Mesenchymal stem cell (in vitro differentiated cells and primary cell): ENCODE measurements around the gene BSPRY.
"Not testable (repeated sequence)": the region's sequence is repeated elsewhere in the genome, so short reads cannot be mapped to it uniquely, and the experiment has no call there.

Experiments used
- DNase-seq: peaks from one replicate; pipeline ENCODE4 v3.0.0-alpha.2; 2013
- H2AFZ ChIP-seq: one replicate; pipeline ENCODE4 v1.6.1; 2013; ENCODE audit warnings: low read depth, mild to moderate bottlenecking, control low read depth, inconsistent platforms, low read length, moderate library complexity
- H2AK5ac ChIP-seq: 2 replicates; pipeline ENCODE4 v1.6.1; 2013; ENCODE audit warnings: low read length, moderate library complexity, mild to moderate bottlenecking, inconsistent platforms; ENCODE audit not compliant: severe bottlenecking
- H2BK120ac ChIP-seq: one replicate; pipeline ENCODE4 v1.6.1; 2013; ENCODE audit warnings: low read depth, mild to moderate bottlenecking, inconsistent platforms, low read length, moderate library complexity
- H2BK12ac ChIP-seq, 2 experiments: one replicate each; pipeline ENCODE4 v1.6.1; 2013; ENCODE audit warnings: inconsistent platforms in 2 of 2, low read length in 2 of 2, mild to moderate bottlenecking in 2 of 2, moderate library complexity in 2 of 2, control low read depth in 1 of 2
- H2BK15ac ChIP-seq: one replicate; pipeline ENCODE4 v1.6.1; 2013; ENCODE audit warnings: mild to moderate bottlenecking, low read depth, inconsistent platforms; ENCODE audit not compliant: poor library complexity, severe bottlenecking
- H2BK5ac ChIP-seq: 2 replicates; pipeline ENCODE4 v1.6.1; 2013; ENCODE audit warnings: low read depth, mild to moderate bottlenecking, low read length, control low read depth, inconsistent platforms; ENCODE audit not compliant: poor library complexity, severe bottlenecking
- H3K14ac ChIP-seq, 2 experiments: one replicate each; pipeline ENCODE4 v1.6.1; 2013; ENCODE audit warnings: inconsistent platforms in 2 of 2, low read length in 2 of 2, control low read depth in 1 of 2, mild to moderate bottlenecking in 1 of 2, moderate library complexity in 1 of 2
- H3K18ac ChIP-seq, 2 experiments: one replicate each; pipeline ENCODE4 v1.6.1; 2013; ENCODE audit warnings: inconsistent platforms in 2 of 2, low read length in 2 of 2, control low read depth in 1 of 2, low read depth in 1 of 2, mild to moderate bottlenecking in 1 of 2
- H3K23ac ChIP-seq, 2 experiments: one replicate each; pipeline ENCODE4 v1.6.1; 2013; ENCODE audit warnings: inconsistent platforms in 2 of 2, low read length in 2 of 2, mild to moderate bottlenecking in 2 of 2, moderate library complexity in 2 of 2, control low read depth in 1 of 2
- H3K27ac ChIP-seq: 2 replicates; pipeline ENCODE4 v1.5.1; 2013; ENCODE audit warnings: mild to moderate bottlenecking, moderate library complexity, low read length, control low read depth, inconsistent platforms; ENCODE audit not compliant: poor library complexity, severe bottlenecking
- H3K27me3 ChIP-seq, 2 experiments: 2 replicates each; pipeline versions ENCODE4 v1.6.1 to v1.7.0; 2013; ENCODE audit warnings: low read length in 2 of 2, mild to moderate bottlenecking in 2 of 2, moderate library complexity in 2 of 2, control low read depth in 1 of 2, inconsistent platforms in 1 of 2; ENCODE audit not compliant: control insufficient read depth in 1 of 2, insufficient read depth in 1 of 2
- H3K36me3 ChIP-seq, 2 experiments: 2 replicates each; pipeline versions ENCODE4 v1.6.1 to v1.7.0; 2013; ENCODE audit warnings: low read length in 2 of 2, control low read depth in 1 of 2, inconsistent platforms in 1 of 2, low read depth in 1 of 2, mild to moderate bottlenecking in 1 of 2; ENCODE audit not compliant: insufficient read depth in 2 of 2, control insufficient read depth in 1 of 2
- H3K4ac ChIP-seq, 2 experiments: one replicate each; pipeline ENCODE4 v1.6.1; 2013; ENCODE audit warnings: inconsistent platforms in 2 of 2, low read length in 2 of 2, mild to moderate bottlenecking in 2 of 2, moderate library complexity in 2 of 2, control low read depth in 1 of 2, low read depth in 1 of 2
- H3K4me1 ChIP-seq: 2 replicates; pipeline ENCODE4 v1.6.1; 2013; ENCODE audit warnings: low read depth, low read length, control low read depth; ENCODE audit not compliant: control insufficient read depth, insufficient read depth
- H3K4me2 ChIP-seq: 2 replicates; pipeline ENCODE4 v1.6.1; 2013; ENCODE audit warnings: low read length, mild to moderate bottlenecking, inconsistent platforms; ENCODE audit not compliant: poor library complexity, severe bottlenecking
- H3K4me3 ChIP-seq, 2 experiments: 2 replicates each; pipeline versions ENCODE4 v1.5.1 to v1.7.0; 2013; ENCODE audit warnings: low read length in 2 of 2, mild to moderate bottlenecking in 2 of 2, control low read depth in 1 of 2, low read depth in 1 of 2; ENCODE audit not compliant: insufficient read depth in 1 of 2
- H3K79me1 ChIP-seq: replicated peaks from 2 replicates; pipeline ENCODE4 v1.6.1; 2013; ENCODE audit warnings: mild to moderate bottlenecking, control low read depth, low read length, inconsistent platforms; ENCODE audit not compliant: poor library complexity, severe bottlenecking
- H3K9ac ChIP-seq: 2 replicates; pipeline ENCODE4 v1.7.0; 2013; ENCODE audit warnings: mild to moderate bottlenecking, low read length, moderate library complexity
- H3K9me3 ChIP-seq: 2 replicates; pipeline ENCODE4 v1.7.0; 2013; ENCODE audit warnings: mild to moderate bottlenecking, low read length; ENCODE audit not compliant: control insufficient read depth
- H4K8ac ChIP-seq: one replicate; pipeline ENCODE4 v1.6.1; 2013; ENCODE audit warnings: inconsistent platforms, mild to moderate bottlenecking, low read length, moderate library complexity
- H4K91ac ChIP-seq: one replicate; pipeline ENCODE4 v1.6.1; 2013; ENCODE audit warnings: mild to moderate bottlenecking, low read length, inconsistent platforms
- WGBS: methylation state at CpG from one replicate; pipeline ENCODE4 v1.1.7; 2013; ENCODE audit warnings: mixed read lengths; 5-methylcytosine and 5-hydroxymethylcytosine counted together

The BSPRY gene

DNA sequence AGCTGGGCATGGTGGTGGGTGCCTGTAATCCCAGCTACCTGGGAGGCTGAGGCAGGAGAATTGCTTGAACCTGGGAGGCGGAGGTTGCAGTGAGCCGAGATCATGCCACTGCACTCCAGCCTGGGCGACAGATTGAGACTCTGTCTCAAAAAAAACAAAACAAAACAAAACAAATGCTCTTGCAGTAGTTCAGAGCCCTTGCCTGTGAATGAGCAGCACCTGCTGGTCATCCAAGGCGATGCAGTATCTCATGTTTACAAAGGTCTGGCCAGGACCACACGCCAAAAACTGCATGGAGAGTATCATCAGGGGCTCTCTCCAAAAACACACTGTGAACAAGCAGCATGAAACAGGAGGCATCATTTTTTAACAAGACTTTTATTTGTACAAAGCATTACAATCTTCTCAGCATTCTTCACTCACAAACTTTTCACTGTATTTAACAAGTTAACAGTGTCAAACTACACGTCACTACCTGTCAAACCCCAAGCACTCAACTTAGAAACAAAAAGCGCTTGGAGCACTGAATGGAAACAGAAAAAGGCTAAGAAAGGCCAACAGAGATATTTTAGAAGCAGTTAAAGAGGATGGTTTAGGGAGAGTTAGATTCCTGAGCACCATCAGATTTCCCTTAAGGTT, 57.7 kb downstream of the BSPRY start:
- not testable (repeated sequence) for H4K8ac ChIP-seq, H2BK15ac ChIP-seq, H3K18ac ChIP-seq, H2BK12ac ChIP-seq, H3K14ac ChIP-seq, H4K91ac ChIP-seq, H2AK5ac ChIP-seq, H3K4ac ChIP-seq, H3K4me1 ChIP-seq, H3K27me3 ChIP-seq, H3K27ac ChIP-seq, H2BK120ac ChIP-seq, H2AFZ ChIP-seq, H3K4me2 ChIP-seq, H2BK5ac ChIP-seq, H3K23ac ChIP-seq, H3K9me3 ChIP-seq, H3K4me3 ChIP-seq
- peak overlapping the region; percentile 46 for H3K9ac ChIP-seq
- peak; percentile 80 for DNase-seq
- peaks cover 12% of the 10 kb centered on the region for H3K79me1 ChIP-seq
- WGBS: 46% methylated on average over 6 of the region's 7 CpGs
- peaks cover 11 to 20% of the 10 kb centered on the region in 2 experiments for H3K36me3 ChIP-seq

DNA sequence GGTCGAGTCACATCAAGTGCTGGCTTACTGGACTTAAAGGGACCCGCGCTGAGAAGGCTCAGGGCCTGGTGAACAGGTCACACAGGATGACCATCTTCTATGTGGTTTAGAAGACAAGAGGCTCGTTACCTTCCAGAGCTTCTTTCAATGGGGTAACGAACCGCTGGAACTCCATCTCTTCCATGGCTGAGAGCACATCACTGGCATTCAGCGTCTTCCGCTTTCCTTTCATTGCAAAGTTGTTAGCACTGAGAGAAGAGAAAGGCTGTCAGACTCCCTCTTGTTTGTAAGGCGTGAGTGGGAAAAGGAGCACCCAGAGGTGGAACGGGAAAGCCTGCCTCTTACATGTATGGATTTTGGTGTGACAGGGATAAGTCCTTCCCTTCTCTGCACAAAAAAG, 60.1 kb downstream of the BSPRY start:
- peak overlapping the region; percentile 49 for H2AFZ ChIP-seq
- H3K27me3 ChIP-seq: no peaks in the 10 kb centered on the region
- H3K4me1 ChIP-seq: peaks cover 7% of the 10 kb centered on the region
- no peak overlapping the region for H2BK12ac ChIP-seq
- peaks cover 12% of the 10 kb centered on the region for H3K79me1 ChIP-seq
- H3K4ac ChIP-seq: no peak overlapping the region
- no peak overlapping the region for H2AK5ac ChIP-seq
- H3K4me3 ChIP-seq: peak overlapping the region; percentile 69 to 98
- no peak overlapping the region for H3K14ac ChIP-seq
- H3K9ac ChIP-seq: peak overlapping the region; percentile 99
- no peak overlapping the region for H3K18ac ChIP-seq
- H3K27ac ChIP-seq: peak overlapping the region; percentile 100
- peaks cover 11 to 20% of the 10 kb centered on the region in 2 experiments for H3K36me3 ChIP-seq
- H4K8ac ChIP-seq: no peak overlapping the region
- no peak overlapping the region for H4K91ac ChIP-seq
- DNase-seq: no peak
- H2BK5ac ChIP-seq: no peak overlapping the region
- WGBS: 65% methylated on average over 10 of the region's 10 CpGs
- peak overlapping the region; percentile 87 for H3K4me2 ChIP-seq
- H3K23ac ChIP-seq: no peak overlapping the region
- H2BK15ac ChIP-seq: no peak overlapping the region
- no peak overlapping the region for H2BK120ac ChIP-seq
- H3K9me3 ChIP-seq: no peaks in the 10 kb centered on the region

DNA sequence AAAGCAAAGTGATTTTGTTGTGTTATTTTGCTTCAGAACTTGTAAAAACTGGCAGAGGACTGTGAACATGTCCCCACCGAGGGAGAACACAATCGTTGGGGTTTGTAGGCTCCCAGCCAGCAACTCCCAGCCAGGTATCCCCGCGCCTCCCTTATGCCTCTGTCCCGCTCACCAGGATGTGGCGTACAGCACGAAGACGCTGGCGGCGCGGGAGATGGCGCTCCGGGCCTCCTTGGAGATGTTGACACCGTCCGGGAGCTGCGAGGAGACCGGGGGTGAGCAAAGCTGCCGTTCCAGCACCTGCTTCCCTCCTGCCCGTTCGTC, 60.5 kb downstream of the BSPRY start:
- peak overlapping the region; percentile 69 to 98 for H3K4me3 ChIP-seq
- peak overlapping the region; percentile 63 for H4K8ac ChIP-seq
- peaks cover 7% of the 10 kb centered on the region for H3K4me1 ChIP-seq
- no peak overlapping the region for H3K14ac ChIP-seq
- peak overlapping the region; percentile 99 for H3K9ac ChIP-seq
- H3K9me3 ChIP-seq: no peaks in the 10 kb centered on the region
- peak overlapping the region; percentile 100 for H3K27ac ChIP-seq
- no peak for DNase-seq
- no peak overlapping the region for H2BK12ac ChIP-seq
- no peak overlapping the region for H2BK15ac ChIP-seq
- peak overlapping the region; percentile 34 to 99 for H3K18ac ChIP-seq
- no peak overlapping the region for H2BK5ac ChIP-seq
- H3K36me3 ChIP-seq: peaks cover 11 to 20% of the 10 kb centered on the region in 2 experiments
- H3K23ac ChIP-seq: no peak overlapping the region
- H3K4ac ChIP-seq: peak overlapping the region; percentile 12 to 55
- peak overlapping the region; percentile 49 for H2AFZ ChIP-seq
- 0% methylated on average over 20 of the region's 20 CpGs for WGBS
- peak overlapping the region; percentile 91 for H4K91ac ChIP-seq
- H2BK120ac ChIP-seq: no peak overlapping the region
- H2AK5ac ChIP-seq: no peak overlapping the region
- no peaks in the 10 kb centered on the region for H3K27me3 ChIP-seq
- peaks cover 12% of the 10 kb centered on the region for H3K79me1 ChIP-seq
- peak overlapping the region; percentile 87 for H3K4me2 ChIP-seq

DNA sequence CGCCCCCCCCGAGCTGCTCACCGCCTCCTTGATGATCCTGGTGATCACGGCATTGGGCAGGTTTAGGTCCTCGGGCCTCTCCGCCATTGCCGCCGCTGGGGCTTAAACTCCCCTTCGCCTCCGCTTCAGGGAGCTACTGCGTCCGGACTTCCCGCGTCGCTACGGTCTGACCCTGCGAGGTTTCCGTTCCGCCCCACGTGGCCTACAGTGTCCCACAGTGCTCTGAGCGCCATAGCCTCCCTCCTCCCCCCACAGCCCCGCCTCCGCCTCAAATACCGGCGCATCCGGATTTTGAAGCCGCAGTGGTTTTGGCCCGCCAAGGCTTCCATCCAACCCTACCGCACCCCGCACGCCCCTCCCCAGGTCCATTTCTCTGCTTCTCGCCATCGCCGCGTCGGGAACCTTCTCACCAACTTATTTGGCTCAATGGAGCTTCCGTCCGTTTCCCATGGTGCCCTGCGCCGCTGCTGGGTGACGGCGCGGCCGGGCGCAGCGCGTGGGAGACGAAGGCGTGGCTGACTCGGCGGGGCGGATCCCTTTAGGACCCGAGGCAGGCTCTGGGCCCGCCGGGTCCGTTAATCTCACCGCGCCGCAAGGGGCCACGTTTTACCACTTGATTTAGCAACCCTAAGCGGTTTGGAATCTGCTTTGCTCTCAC, 61.0 kb downstream of the BSPRY start, which contains the start of the genes C9orf43 and POLE3:
Gene C9orf43, plus strand, starts transcription at position 541 of the 658 bp plus-strand sequence. CDS start 2,747 bp downstream, outside the sequence.
Gene POLE3, minus strand, starts transcription at position 469 of the 658 bp plus-strand sequence. Its CDS starts 382 bp downstream, at position 87.
- Histone ChIP-seq H3K9me3 (no peaks in the 10 kb centered on the region), H2AK5ac (no peak within 1 kb of the TSS), H4K8ac (peak within 1 kb of the TSS; percentile 100), H3K27ac (peak within 1 kb of the TSS; percentile 100), H3K36me3 (peaks cover 11 to 20% of the 10 kb centered on the region in 2 experiments), H3K4me1 (peaks cover 7% of the 10 kb centered on the region), H3K27me3 (no peaks in the 10 kb centered on the region), H3K4ac (peak within 1 kb of the TSS; percentile 83 to 95), H2AFZ (peak within 1 kb of the TSS; percentile 49), H3K79me1 (peaks cover 12% of the 10 kb centered on the region), H4K91ac (peak within 1 kb of the TSS; percentile 100), H2BK120ac (peak within 1 kb of the TSS; percentile 100), H2BK5ac (peak within 1 kb of the TSS; percentile 97), H3K4me3 (peak within 1 kb of the TSS; percentile 69 to 98), H2BK12ac (peak within 1 kb of the TSS in 1 of 2 experiments; percentile 3), H2BK15ac (peak within 1 kb of the TSS; percentile 92), H3K23ac (peak within 1 kb of the TSS in 1 of 2 experiments; percentile 65), H3K14ac (no peak within 1 kb of the TSS), H3K9ac (peak within 1 kb of the TSS; percentile 99), H3K4me2 (peak within 1 kb of the TSS; percentile 87), H3K18ac (peak within 1 kb of the TSS; percentile 98 to 99)
- whole genome bisulfite sequencing: under 1% methylated on average over 53 of the region's 61 CpGs
- DNase-seq: peak; percentile 98
